Stimulated activated CD4-positive, alpha-beta T cell treated with anti-CD3 and anti-CD28 coated beads, Interleukin-1b, Interleukin-23, amount 100 ng/mL, for 24 hours (primary cell): Measurements from ENCODE around the gene CNTN2.

Experiments used
- DNase-seq, 4 experiments: peaks; one replicate each; pipeline ENCODE4 v3.0.0-alpha.2; 2020; ENCODE audit warnings: low read depth in 4 of 4, low spot score in 1 of 4

CNTN2 gene

GRCh38 chr1:205121660-205122488 lies 78.9 kb downstream of the CNTN2 start, which contains the start of gene RBBP5:
TSS of gene RBBP5 (minus strand) at chr1:205121978. CDS start at chr1:205121873, 105 bp downstream.
- peak; percentile 74 to 92 (median 88) for DNase-seq

GRCh38 chr1:205122489-205122882 lies 79.5 kb downstream of the CNTN2 start:
- no peak for DNase-seq

DNA sequence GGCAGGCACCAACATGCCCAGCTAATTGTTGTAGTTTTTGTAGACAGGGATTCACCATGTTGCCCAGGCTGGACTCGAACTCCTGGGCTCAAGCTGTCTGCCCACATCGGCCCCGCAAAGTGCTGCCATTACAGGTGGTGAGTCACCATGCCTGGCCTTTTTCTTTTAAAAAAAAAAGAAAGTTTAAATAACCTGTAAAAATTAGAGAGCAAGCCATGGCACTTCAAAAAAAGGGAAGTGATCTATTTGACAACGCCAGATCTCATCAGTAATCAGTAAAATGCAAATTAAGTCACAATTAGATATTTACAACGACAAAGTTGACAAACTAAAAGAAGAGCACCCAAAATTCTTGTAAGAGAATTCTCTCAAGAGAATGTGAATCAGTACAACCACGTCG lies 81.7 kb downstream of the CNTN2 start:
- no peak for DNase-seq

GRCh38 chr1:205127646-205128045 lies 84.6 kb downstream of the CNTN2 start:
- no peak for DNase-seq
